HG03558 (cell line): ENCODE results near the gene ALDH18A1.
"Not testable (repeated sequence)": the region's sequence is repeated elsewhere in the genome, so short reads cannot be mapped to it uniquely, and the experiment has no call there.

Experiments used
- ATAC-seq: cut with Tn5 transposase; IDR thresholded peaks from one replicate; pipeline ENCODE4 v1.9.1; 2021; ENCODE audit warnings: moderate number of reproducible peaks; ENCODE audit not compliant: unreplicated experiment; ENCODE audit errors: extremely low read depth

ALDH18A1 gene

GRCh38 chr10:95656291-95657164 lies at the start of gene ALDH18A1:
TSS of gene ALDH18A1 (minus strand) at chr10:95656711. CDS start at chr10:95653377, 3,334 bp downstream.
- peak; percentile 84 for ATAC-seq

- no peak for ATAC-seq
Observed at GRCh38 chr10:95698415-95698814, 41.9 kb upstream of the ALDH18A1 start.

GRCh38 chr10:95697429-95697828 lies 40.9 kb upstream of the ALDH18A1 start:
- no peak for ATAC-seq

DNA sequence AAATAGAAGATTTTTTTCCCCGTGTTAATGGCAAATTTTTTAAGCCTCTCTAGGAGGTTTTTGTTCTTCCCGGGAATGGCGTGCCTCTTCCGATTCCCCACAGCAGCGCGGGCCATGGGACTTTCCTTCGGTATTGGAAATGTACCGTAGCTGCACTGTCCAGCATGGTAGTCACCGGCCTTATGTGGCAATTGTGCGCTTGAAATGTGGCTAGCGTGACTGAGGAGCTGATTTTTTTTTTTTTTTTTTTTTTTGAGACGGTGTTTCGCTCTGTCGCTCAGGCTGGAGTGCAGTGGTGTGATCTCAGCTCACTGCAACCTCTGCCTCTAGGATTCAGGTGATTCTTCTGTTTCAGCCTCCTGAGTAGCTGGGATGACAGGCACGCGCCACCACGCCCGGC lies 38.2 kb upstream of the ALDH18A1 start:
- no peak for ATAC-seq

DNA sequence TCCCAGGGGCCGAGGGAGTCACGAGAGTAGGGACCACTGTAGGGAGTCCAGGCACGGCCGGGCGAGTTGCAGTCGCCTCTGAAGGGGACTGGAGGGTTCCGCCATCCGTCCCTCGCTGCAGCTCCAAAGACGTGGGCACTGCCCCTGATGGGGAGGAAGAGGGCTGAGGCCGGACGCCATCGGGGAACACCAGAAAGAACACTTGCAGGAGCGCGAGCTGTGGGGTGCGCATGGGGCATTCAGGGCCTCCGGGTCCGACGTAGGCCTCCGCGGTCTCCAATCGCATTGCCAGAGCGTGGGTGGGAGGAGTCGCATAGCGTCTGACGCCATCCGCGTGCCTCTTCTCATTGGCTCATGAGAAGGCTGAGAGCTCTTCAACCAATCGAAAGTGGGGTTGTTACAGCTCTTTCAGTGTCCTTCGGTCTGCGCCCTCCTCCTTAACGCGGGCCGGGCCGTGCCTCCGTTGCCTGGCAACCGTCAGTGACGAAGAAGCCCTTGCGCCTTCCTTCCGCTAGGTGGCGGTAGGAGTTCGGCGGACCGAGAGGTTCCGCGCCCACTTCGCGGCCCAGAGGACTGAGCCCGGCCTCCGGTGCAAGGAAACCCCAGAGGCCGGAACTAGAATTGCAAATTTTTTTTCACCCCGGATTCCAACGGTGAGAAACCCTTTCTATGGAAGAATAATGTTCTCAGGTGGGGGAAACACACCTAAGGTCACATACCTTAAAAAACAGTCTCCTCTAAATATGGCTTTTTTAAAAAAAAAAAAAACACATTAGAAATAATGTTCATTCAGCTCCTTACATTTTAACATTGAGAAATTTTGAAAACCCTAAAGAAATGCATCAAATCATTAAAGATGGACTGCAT lies 37.4 kb upstream of the ALDH18A1 start, which contains the start of gene TCTN3:
Gene TCTN3 (minus strand): TSS at position 260 of the 867 bp plus-strand sequence. CDS start 28 bp downstream, at position 232.
- peak; percentile 99 for ATAC-seq

DNA sequence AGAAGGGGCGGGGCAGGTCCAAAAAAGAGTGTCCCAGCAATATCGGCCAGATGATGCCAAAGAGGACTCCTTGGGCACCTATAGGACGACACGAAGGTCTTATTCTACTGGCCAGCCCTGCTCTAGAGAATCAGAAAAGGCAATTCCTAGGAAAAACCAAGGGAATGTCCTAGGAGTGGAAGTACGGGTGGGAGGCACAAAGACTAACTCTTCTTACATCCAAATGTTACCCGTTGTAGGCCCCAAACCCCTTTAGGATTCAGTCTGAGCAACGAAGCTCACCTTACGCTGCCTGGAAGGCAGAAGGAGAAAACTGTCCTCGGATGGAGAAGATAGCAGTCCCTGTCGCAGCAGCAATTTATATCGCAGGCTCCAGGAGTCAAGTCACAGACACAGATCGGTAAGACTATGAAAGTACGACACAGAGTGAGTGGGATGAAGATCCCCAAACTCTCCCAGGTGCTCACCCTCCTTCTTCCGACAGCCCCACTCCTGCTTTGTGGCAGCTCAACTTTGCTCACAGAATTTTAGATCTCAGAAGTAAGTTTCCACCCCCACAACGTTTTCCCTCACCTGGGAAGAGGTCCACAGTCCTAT lies 36.7 kb upstream of the ALDH18A1 start:
- no peak for ATAC-seq

DNA sequence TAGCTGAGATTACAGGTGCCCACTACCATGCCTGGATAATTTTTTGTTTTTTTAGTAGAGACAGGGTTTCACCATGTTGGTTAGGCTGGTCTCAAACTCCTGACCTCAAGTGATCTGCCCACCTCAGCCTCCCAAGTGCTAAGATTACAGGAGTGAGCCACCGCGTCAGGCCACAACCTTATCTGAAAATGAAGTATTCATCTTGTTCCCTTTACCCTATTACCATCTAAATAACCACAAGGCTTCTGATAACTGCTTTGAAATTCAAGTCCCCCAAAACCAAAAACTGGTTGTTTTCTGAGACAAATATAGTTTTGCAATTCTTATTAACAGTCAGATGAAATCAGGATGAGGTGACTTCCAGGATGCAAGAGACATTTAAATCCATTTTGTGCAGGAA lies 34.8 kb upstream of the ALDH18A1 start:
- no peak for ATAC-seq

DNA sequence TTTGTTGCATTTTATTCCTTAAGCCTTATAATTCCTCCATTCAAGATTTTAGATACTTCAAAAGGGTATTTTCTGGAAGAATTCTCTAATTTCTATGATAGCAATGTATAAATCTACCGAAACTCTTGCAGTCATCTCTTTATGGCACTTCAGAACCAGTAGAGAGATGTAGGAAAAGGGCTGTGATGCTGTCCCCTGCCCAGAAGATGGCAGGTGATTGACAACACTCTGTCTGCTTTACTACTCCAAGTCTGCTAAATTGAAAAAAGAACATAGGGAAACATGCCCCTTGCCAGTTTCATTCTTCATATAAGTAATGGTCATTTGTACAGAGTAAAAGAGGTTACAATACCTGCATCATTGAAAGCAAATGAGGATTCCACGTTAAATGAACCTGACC lies 32.1 kb upstream of the ALDH18A1 start:
- no peak for ATAC-seq

GRCh38 chr10:95683966-95684365 lies 27.5 kb upstream of the ALDH18A1 start:
- ATAC-seq, result no peak

DNA sequence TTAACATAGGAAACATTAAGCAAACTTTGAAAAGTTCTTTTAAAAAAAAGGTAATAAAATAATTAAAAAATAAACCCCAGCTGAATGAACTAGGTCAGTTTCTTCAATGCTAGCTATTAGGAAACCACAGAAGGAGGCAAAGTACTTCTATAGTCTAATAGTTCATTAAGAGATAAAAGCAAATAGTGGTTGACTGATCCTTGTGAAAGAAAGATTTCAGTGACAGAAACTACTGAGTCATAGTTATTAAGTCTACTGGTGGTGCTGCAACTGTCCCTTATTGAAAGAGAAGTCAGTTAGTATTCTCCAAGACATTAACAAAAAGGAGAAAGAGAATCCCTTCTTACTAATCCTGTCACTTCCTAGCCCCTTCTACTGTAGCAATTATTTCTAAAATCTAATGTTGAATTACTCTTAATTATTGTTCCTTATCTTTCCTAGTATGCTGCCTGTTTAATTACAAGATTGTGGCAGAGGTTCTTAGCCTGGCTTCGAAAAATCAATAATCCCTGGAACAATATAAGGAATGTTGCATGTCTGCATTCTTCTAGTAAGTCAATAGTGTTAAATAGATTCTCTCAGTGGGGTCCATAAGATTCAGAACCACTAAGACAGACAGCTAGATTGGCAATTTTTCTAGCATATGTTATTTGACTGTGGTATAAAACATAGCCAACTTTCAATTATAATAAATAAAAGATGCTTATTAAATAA lies 19.0 kb upstream of the ALDH18A1 start:
- no peak for ATAC-seq

DNA sequence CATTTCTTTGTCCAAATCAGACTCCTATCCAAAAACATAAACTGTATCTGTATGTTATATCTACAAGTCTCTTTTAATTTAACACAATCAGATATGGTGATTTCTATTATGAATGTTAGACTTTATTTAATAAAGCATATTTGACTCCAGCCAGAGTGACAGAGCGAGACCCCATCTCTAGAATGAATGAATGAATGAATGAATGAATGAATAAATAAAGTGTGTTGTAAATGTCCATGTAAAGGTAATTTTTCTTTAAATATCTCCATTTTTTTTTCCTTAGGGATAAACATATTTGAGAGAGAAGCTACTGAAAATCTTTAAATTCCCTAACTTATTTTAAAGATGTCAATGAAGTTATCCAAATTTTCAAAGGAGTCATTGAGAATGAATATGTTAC lies 18.1 kb upstream of the ALDH18A1 start:
- no peak for ATAC-seq

GRCh38 chr10:95672641-95673040 lies 16.1 kb upstream of the ALDH18A1 start:
- ATAC-seq, result not testable (repeated sequence)

GRCh38 chr10:95664543-95664942 lies 8.0 kb upstream of the ALDH18A1 start:
- ATAC-seq, result no peak

DNA sequence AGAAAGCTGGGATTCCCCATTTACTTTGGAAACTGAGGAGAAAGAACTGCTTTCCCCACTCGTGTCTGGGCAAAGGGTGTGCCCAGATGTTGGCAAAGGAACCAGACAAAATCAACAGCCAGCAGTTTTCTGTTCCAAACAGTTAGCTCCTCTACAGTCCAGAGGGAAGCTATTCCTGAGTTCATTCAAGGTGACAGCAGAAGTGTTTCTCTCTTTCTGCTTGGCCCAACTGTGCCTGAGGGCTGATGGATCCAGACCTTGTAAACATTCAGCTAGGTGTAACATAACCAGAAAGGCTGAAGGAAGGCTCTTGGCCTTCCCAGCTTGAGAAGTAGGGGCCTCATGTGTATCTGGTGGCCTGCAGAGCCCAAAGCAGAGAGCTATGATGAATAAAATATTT lies 7.0 kb upstream of the ALDH18A1 start:
- ATAC-seq, result no peak

GRCh38 chr10:95661818-95662217 lies 5.3 kb upstream of the ALDH18A1 start:
- no peak for ATAC-seq

DNA sequence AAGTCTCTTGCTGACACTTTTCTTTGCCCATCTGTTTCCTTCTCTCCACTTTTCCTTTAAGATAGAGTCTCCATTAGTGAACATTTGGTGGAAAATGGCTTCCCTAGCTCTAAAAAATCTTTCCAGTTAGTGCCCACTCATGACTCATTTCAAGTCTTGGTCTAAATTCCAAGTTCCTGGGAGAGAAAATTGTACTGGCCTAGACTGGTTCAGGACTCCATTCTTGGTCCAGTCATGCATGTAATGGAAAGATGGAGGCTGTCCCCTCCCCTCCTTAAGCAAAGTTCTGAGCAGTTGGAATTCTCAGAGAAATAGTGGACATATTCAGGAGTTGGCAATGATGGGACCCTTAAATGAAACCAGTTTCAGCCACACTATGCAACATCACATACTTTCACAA lies 3.8 kb upstream of the ALDH18A1 start:
- no peak for ATAC-seq

- no peak for ATAC-seq
Observed at GRCh38 chr10:95657250-95657649, 739 bp upstream of the ALDH18A1 start.

DNA sequence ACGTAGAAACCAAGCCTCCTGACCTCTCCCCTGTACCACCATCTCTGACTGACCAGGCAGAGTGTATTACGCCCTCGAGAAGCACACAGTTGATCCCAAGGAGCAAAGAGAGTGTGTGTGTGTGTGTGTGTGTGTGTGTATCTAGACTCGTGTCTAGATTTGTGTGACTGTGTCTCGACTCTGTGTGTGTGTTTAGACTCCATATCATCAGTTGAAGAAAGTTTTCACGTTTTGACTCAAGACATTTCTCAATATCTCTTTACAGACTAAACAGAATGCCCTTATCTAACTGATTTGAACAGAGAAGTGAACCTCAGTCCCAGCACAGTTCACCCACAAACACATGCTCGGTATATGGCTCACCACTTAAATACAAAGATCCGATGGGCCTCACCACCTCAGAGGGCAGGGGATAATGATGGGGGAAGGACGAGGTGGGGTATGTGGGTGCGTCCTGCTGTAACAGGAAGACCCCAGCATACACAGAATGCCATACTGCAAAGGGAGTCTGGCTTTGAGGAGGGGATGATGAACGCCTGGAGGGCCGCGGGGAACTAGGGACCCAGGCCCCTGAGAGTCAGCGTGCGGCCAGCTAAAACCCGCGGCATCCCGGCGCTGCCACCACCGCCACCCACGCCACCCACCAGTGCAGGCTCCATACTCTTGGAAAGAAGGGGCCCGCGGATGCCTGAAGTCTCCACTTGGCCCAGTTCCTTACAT lies 780 bp downstream of the ALDH18A1 start:
- no peak for ATAC-seq

DNA sequence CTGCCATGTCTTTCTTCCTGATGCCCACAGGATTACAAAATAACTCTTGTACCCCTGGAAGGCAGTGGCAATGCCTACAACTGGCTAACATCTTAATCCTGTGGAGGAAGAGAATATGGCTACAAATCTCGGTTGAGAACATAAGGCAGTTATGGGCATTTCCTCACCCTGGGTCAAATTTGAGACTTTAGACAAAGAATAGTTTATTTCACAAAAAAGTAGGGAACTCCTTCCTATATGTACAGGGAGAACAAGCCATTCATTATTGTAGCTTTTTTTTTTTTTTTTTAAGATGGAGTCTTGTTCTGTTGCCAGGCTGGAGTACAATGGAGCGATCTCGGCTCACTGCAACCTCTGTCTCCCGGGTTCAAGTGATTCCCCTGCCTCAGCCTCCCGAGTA lies 2.6 kb downstream of the ALDH18A1 start:
- ATAC-seq, result no peak
